Neural cell (in vitro differentiated cells): Measurements from ENCODE around the gene MTMR3.

Experiments
- EP300 ChIP-seq: fragments of 450-650 bp; conservative IDR thresholded peaks from 2 replicates; pipeline ENCODE4 v1.6.1; 2014; ENCODE audit warnings: antibody characterized with exemption, mild to moderate bottlenecking, moderate library complexity; ENCODE audit not compliant: poor library complexity, severe bottlenecking
- EZH2 ChIP-seq: fragments of 200-600, 300-800 bp; shearing (Covaris generic), sonication (generic); IDR thresholded peaks from 2 replicates; pipeline ENCODE4 v1.6.1; 2014; ENCODE audit warnings: antibody characterized with exemption, low read length, borderline replicate concordance, mild to moderate bottlenecking; ENCODE audit not compliant: insufficient read depth, poor library complexity, severe bottlenecking
- MXI1 ChIP-seq: fragments of 450-650 bp; conservative IDR thresholded peaks from 2 replicates; pipeline ENCODE4 v1.6.1; 2014; ENCODE audit warnings: antibody characterized with exemption, mild to moderate bottlenecking; ENCODE audit not compliant: poor library complexity, severe bottlenecking
- POLR2AphosphoS5 ChIP-seq: IDR thresholded peaks from 2 replicates; pipeline ENCODE4 v1.6.1; 2012
- RAD21 ChIP-seq: fragments of 450-650 bp; conservative IDR thresholded peaks from 2 replicates; pipeline ENCODE4 v1.6.1; 2014; ENCODE audit warnings: antibody characterized with exemption, mild to moderate bottlenecking, moderate library complexity
- SMC3 ChIP-seq: fragments of 450-650 bp; conservative IDR thresholded peaks from 2 replicates; pipeline ENCODE4 v1.6.1; 2014; ENCODE audit warnings: antibody characterized with exemption, mild to moderate bottlenecking, moderate library complexity; ENCODE audit not compliant: poor library complexity
- TAF1 ChIP-seq: IDR thresholded peaks from 2 replicates; pipeline ENCODE4 v1.6.1; 2012; ENCODE audit warnings: low read depth
- TF ChIP-seq, protein P1 (sequence below): fragments of 450-650 bp; IDR thresholded peaks from 2 replicates; pipeline ENCODE4 v1.5.1; 2014; ENCODE audit warnings: antibody characterized with exemption, mild to moderate bottlenecking, moderate library complexity; ENCODE audit not compliant: poor library complexity, severe bottlenecking
- TF ChIP-seq, protein P2 (sequence below): IDR thresholded peaks from 2 replicates; pipeline ENCODE4 v1.6.1; 2012; ENCODE audit warnings: borderline replicate concordance

DNA sequence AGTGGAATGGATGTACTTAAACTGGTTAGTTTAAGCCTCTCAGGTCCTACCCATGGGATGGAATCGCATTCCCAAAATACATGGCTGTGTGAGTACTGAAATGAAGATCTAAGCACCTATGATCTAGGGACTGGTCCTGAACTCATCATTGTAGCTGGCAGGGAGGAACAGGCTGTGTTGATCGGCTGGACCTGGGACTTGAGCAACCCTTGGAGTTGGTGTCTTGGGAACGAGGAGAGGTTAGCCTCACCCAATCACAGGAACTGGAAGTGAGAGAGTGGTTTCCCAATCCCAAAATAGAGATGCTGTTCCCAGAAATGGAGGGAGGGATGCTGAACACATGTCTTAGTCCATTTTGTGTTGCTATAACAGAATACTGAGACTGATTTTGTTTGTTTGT is 28.5 kb upstream of the MTMR3 start:
- TF ChIP-seq, protein P1, sequence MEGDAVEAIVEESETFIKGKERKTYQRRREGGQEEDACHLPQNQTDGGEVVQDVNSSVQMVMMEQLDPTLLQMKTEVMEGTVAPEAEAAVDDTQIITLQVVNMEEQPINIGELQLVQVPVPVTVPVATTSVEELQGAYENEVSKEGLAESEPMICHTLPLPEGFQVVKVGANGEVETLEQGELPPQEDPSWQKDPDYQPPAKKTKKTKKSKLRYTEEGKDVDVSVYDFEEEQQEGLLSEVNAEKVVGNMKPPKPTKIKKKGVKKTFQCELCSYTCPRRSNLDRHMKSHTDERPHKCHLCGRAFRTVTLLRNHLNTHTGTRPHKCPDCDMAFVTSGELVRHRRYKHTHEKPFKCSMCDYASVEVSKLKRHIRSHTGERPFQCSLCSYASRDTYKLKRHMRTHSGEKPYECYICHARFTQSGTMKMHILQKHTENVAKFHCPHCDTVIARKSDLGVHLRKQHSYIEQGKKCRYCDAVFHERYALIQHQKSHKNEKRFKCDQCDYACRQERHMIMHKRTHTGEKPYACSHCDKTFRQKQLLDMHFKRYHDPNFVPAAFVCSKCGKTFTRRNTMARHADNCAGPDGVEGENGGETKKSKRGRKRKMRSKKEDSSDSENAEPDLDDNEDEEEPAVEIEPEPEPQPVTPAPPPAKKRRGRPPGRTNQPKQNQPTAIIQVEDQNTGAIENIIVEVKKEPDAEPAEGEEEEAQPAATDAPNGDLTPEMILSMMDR, result no peak
- TF ChIP-seq MXI1 (no peak), POLR2AphosphoS5 (no peak), EP300 (no peak), TAF1 (no peak), EZH2 (no peak), SMC3 (no peak), RAD21 (no peak)
- TF ChIP-seq, protein P2, sequence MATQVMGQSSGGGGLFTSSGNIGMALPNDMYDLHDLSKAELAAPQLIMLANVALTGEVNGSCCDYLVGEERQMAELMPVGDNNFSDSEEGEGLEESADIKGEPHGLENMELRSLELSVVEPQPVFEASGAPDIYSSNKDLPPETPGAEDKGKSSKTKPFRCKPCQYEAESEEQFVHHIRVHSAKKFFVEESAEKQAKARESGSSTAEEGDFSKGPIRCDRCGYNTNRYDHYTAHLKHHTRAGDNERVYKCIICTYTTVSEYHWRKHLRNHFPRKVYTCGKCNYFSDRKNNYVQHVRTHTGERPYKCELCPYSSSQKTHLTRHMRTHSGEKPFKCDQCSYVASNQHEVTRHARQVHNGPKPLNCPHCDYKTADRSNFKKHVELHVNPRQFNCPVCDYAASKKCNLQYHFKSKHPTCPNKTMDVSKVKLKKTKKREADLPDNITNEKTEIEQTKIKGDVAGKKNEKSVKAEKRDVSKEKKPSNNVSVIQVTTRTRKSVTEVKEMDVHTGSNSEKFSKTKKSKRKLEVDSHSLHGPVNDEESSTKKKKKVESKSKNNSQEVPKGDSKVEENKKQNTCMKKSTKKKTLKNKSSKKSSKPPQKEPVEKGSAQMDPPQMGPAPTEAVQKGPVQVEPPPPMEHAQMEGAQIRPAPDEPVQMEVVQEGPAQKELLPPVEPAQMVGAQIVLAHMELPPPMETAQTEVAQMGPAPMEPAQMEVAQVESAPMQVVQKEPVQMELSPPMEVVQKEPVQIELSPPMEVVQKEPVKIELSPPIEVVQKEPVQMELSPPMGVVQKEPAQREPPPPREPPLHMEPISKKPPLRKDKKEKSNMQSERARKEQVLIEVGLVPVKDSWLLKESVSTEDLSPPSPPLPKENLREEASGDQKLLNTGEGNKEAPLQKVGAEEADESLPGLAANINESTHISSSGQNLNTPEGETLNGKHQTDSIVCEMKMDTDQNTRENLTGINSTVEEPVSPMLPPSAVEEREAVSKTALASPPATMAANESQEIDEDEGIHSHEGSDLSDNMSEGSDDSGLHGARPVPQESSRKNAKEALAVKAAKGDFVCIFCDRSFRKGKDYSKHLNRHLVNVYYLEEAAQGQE, result no peak
